Measurements from ENCODE around the gene PSMD9. TPM values are rescaled to one million over a fixed set of nuclear protein-coding genes. Genes with fewer than 3 reads are reported as not detected.

The PSMD9 gene
- total and polyA plus RNA-seq, 10 of the 15 experiments (the other 5 are each of a cell fraction or from before 2014, with no cell fraction given), result 14.6 to 152 (median 58.1) TPM

GRCh38 chr12:121874071-121874470 is 14.5 kb upstream of the PSMD9 start:
- H4K20me1 ChIP-seq (ENCODE audit: control insufficient read depth, insufficient read depth), result no peaks in the 10 kb centered on the region
- H3K9me3 ChIP-seq (replicated peaks; ENCODE audit: control insufficient read depth, insufficient read depth, low read length), result no peaks in the 10 kb centered on the region
- BruUV-seq (replicated peaks), result no TSS peak
- CTCF ChIA-PET, result no interaction called here
- H3K4me3 ChIP-seq, result no peak overlapping the region
- FAIRE-seq, result no peak
- POLR2A ChIA-PET, result no interaction called here
- intact Hi-C loops (cut with micrococcal nuclease; ENCODE audit: unreplicated experiment), result no loop called here
- H3K27ac ChIP-seq (ENCODE audit: control insufficient read depth, insufficient read depth), result no peak overlapping the region
- no peak for ATAC-seq
- no peak overlapping the region for H3K9ac ChIP-seq (ENCODE audit: control insufficient read depth, insufficient read depth, low read length)
- no peak overlapping the region for H2AFZ ChIP-seq (ENCODE audit: control insufficient read depth, low read depth, low read length)
- WGBS (ENCODE audit: insufficient coverage, insufficient replicate concordance, low lambda C conversion rate, missing lambda C conversion rate), result 18% methylated on average over 6 of the region's 6 CpGs
- no peak for DNase-seq (ENCODE audit: low read depth, low spot score)
- TF ChIP-seq FOS (IDR thresholded peaks at IDR 0.05; ENCODE audit: borderline replicate concordance, extremely low read depth, insufficient read length) (no peak), SKIL (IDR thresholded peaks at IDR 0.05; ENCODE audit: low read depth, poor library complexity, severe bottlenecking) (no peak), ZZZ3 (IDR thresholded peaks at IDR 0.05; ENCODE audit: control insufficient read depth, insufficient read length, low read depth) (no peak), POLR2A (IDR thresholded peaks at IDR 0.05; ENCODE audit: low read depth, low read length) (no peak), E2F8 (IDR thresholded peaks at IDR 0.05; ENCODE audit: low read depth, partially characterized antibody) (no peak), BCLAF1 (IDR thresholded peaks at IDR 0.05) (no peak), JUNB (IDR thresholded peaks at IDR 0.05) (no peak), MYC (IDR thresholded peaks at IDR 0.05; ENCODE audit: insufficient read depth, insufficient read length, insufficient replicate concordance, low read length, severe bottlenecking) (no peak), KLF5 (IDR thresholded peaks at IDR 0.05; ENCODE audit: partially characterized antibody) (no peak), YY1 (IDR thresholded peaks at IDR 0.05; ENCODE audit: low read depth, low read length) (no peak), CBX5 (IDR thresholded peaks at IDR 0.05; ENCODE audit: low read depth) (no peak), KDM1A (IDR thresholded peaks at IDR 0.05; ENCODE audit: borderline replicate concordance) (no peak), ZBED1 (IDR thresholded peaks at IDR 0.05; ENCODE audit: borderline replicate concordance) (no peak), HDAC2 (IDR thresholded peaks at IDR 0.05) (no peak), CBX3 (IDR thresholded peaks at IDR 0.05; ENCODE audit: borderline replicate concordance, low read depth) (no peak), ZNF274 (IDR thresholded peaks at IDR 0.05; ENCODE audit: insufficient read depth, insufficient read length) (no peak), ASH2L (IDR thresholded peaks at IDR 0.05; ENCODE audit: borderline replicate concordance, low read depth) (no peak), NRF1 (conservative IDR thresholded peaks at IDR 0.05; ENCODE audit: low read depth, low read length) (no peak)
- no peak overlapping the region for H3K4me2 ChIP-seq (ENCODE audit: control insufficient read depth, insufficient read depth)
- SMC1A ChIA-PET (ENCODE audit: uncharacterized antibody, unreplicated experiment), result no interaction called here
- H3K36me3 ChIP-seq (ENCODE audit: control insufficient read depth in 2 of 2, insufficient read depth in 2 of 2, low read length in 1 of 2), result no peaks in the 10 kb centered on the region
- in situ Hi-C loops (cut with MboI), result no loop called here
- H3K27me3 ChIP-seq (replicated peaks in 1 of 2; ENCODE audit: control insufficient read depth in 2 of 2, insufficient read depth in 2 of 2, low read length in 1 of 2), result no peaks in the 10 kb centered on the region
- H3K4me1 ChIP-seq (ENCODE audit: control insufficient read depth, insufficient read depth, low read length), result no peaks in the 10 kb centered on the region
- no peaks in the 10 kb centered on the region for H3K79me2 ChIP-seq (ENCODE audit: control insufficient read depth, insufficient read depth, low read length)
- RAD21 ChIA-PET (ENCODE audit: unreplicated experiment), result no interaction called here

All from GM12878 (cell line).